Activated T-cell treated with anti-CD3 and anti-CD28 coated beads, Interleukin-2, amount 50 U/mL, for 72 hours (primary cell): ENCODE results near the gene SLC9B1. TPM values are rescaled to one million over a fixed set of nuclear protein-coding genes. Genes with fewer than 3 reads are reported as not detected.

Source experiments
- ATAC-seq, 2 donors: fragments of 150-1000 bp; cut with Tn5 transposase; replicated peaks in 1 of 2; 2 replicates each; pipeline ENCODE4 v1.10.0; 2021; ENCODE audit warnings: moderate library complexity in 2 of 2, mild to moderate bottlenecking in 1 of 2
- DNase-seq, 2 donors: peaks; one replicate each; pipeline ENCODE4 v3.0.0; 2021 to 2022; ENCODE audit warnings: mixed read lengths in 1 of 2
- H3K27ac Mint-ChIP-seq: one replicate; pipeline ENCODE4 v1.8.0; 2022; ENCODE audit warnings: mild to moderate bottlenecking, moderate library complexity, mixed read lengths
- H3K27me3 Mint-ChIP-seq: one replicate; pipeline ENCODE4 v1.8.0; 2022; ENCODE audit warnings: low read depth, mixed read lengths
- H3K36me3 Mint-ChIP-seq, 2 donors: one replicate each; pipeline ENCODE4 v1.8.0; 2022; ENCODE audit warnings: mixed read lengths in 2 of 2, mild to moderate bottlenecking in 1 of 2; ENCODE audit not compliant: insufficient read depth in 2 of 2
- H3K4me1 Mint-ChIP-seq: one replicate; pipeline ENCODE4 v1.8.0; 2022; ENCODE audit warnings: low read depth, mixed read lengths
- H3K4me3 Mint-ChIP-seq, 2 donors: one replicate each; pipeline ENCODE4 v1.8.0; 2022; ENCODE audit warnings: mild to moderate bottlenecking in 2 of 2, mixed read lengths in 2 of 2, moderate library complexity in 2 of 2
- H3K9me3 Mint-ChIP-seq, 2 donors: one replicate each; pipeline ENCODE4 v1.8.0; 2022; ENCODE audit warnings: mixed read lengths in 2 of 2
- total RNA-seq, 2 donors: library from RNA; stranded (reverse); gene quantifications; one replicate each; pipeline ENCODE4 v1.2.3, GENCODE V29; 2022

SLC9B1 gene
- 1 to 10 TPM; 2.5 to 3.4 TPM for total RNA-seq

- Mint-ChIP-seq H3K4me3 (peak within 1 kb of the TSS; percentile 92 to 94), H3K27ac (peak within 1 kb of the TSS; percentile 99), H3K9me3 (no peaks in the 10 kb centered on the region), H3K4me1 (peaks cover 20% of the 10 kb centered on the region), H3K27me3 (no peaks in the 10 kb centered on the region), H3K36me3 (peaks cover 0 to 1% of the 10 kb centered on the region in 2 donors)
- DNase-seq, result peak; percentile 95 to 97
- ATAC-seq, result peak; percentile 99
Observed at GRCh38 chr4:103019308-103020124, at the start of gene SLC9B1. SLC9B1 (minus strand) TSS chr4:103019705; CDS start chr4:102991711, 27,994 bp downstream.

- ATAC-seq, result peak; percentile 67 to 87
- Mint-ChIP-seq H3K9me3 (no peaks in the 10 kb centered on the region), H3K27ac (peak overlapping the region; percentile 3), H3K36me3 (peaks cover 5 to 31% of the 10 kb centered on the region in 2 donors), H3K4me1 (peaks cover 35% of the 10 kb centered on the region), H3K27me3 (no peaks in the 10 kb centered on the region), H3K4me3 (no peak overlapping the region)
- no peak for DNase-seq
Observed at GRCh38 chr4:103067841-103068547, 48.5 kb upstream of the SLC9B1 start.

- ATAC-seq (no peak), DNase-seq (no peak)
- Mint-ChIP-seq H3K27me3 (no peaks in the 10 kb centered on the region), H3K27ac (no peak overlapping the region), H3K9me3 (no peaks in the 10 kb centered on the region), H3K4me3 (no peak overlapping the region), H3K4me1 (no peaks in the 10 kb centered on the region), H3K36me3 (peaks cover 5 to 18% of the 10 kb centered on the region in 2 donors)
Observed at GRCh38 chr4:103060453-103061148, 41.1 kb upstream of the SLC9B1 start.

GRCh38 chr4:103054030-103054429 is 34.5 kb upstream of the SLC9B1 start:
- Mint-ChIP-seq H3K27ac (no peak overlapping the region), H3K36me3 (peaks cover 1 to 5% of the 10 kb centered on the region in 2 donors)

GRCh38 chr4:103052779-103053178 is 33.3 kb upstream of the SLC9B1 start:
- Mint-ChIP-seq H3K27me3 (no peaks in the 10 kb centered on the region), H3K4me1 (peaks cover 12% of the 10 kb centered on the region), H3K36me3 (peaks cover 1 to 5% of the 10 kb centered on the region in 2 donors), H3K27ac (no peak overlapping the region), H3K9me3 (no peaks in the 10 kb centered on the region), H3K4me3 (no peak overlapping the region)
- DNase-seq (no peak), ATAC-seq (no peak)

More at GRCh38 chr4:103054030-103054429, 34.5 kb upstream of the SLC9B1 start:
- H3K4me1 Mint-ChIP-seq, result peaks cover 12% of the 10 kb centered on the region
- DNase-seq, result no peak
- no peak for ATAC-seq
- no peak overlapping the region for H3K4me3 Mint-ChIP-seq
- no peaks in the 10 kb centered on the region for H3K9me3 Mint-ChIP-seq
- no peaks in the 10 kb centered on the region for H3K27me3 Mint-ChIP-seq

GRCh38 chr4:103052145-103052544 is 32.6 kb upstream of the SLC9B1 start:
- Mint-ChIP-seq H3K27ac (peak overlapping the region; percentile 60), H3K36me3 (peaks cover 1 to 7% of the 10 kb centered on the region in 2 donors), H3K4me3 (no peak overlapping the region), H3K4me1 (peaks cover 12% of the 10 kb centered on the region), H3K9me3 (no peaks in the 10 kb centered on the region), H3K27me3 (no peaks in the 10 kb centered on the region)
- ATAC-seq (no peak), DNase-seq (no peak)

- H3K4me1 Mint-ChIP-seq, result peaks cover 19% of the 10 kb centered on the region
- DNase-seq (no peak), ATAC-seq (peak; percentile 40 to 64)
- peaks cover 4 to 14% of the 10 kb centered on the region in 2 donors for H3K36me3 Mint-ChIP-seq
- H3K4me3 Mint-ChIP-seq, result peak overlapping the region in 1 of 2 donors; percentile 43
- H3K27me3 Mint-ChIP-seq, result no peaks in the 10 kb centered on the region
- no peaks in the 10 kb centered on the region for H3K9me3 Mint-ChIP-seq
- H3K27ac Mint-ChIP-seq, result peak overlapping the region; percentile 48
Observed at GRCh38 chr4:103050736-103051436, 31.4 kb upstream of the SLC9B1 start.

GRCh38 chr4:103046416-103047290 is 27.1 kb upstream of the SLC9B1 start:
- Mint-ChIP-seq H3K27ac (peak overlapping the region; percentile 60), H3K9me3 (no peaks in the 10 kb centered on the region), H3K4me3 (no peak overlapping the region), H3K36me3 (peaks cover 5 to 20% of the 10 kb centered on the region in 2 donors), H3K27me3 (no peaks in the 10 kb centered on the region), H3K4me1 (peaks cover 17% of the 10 kb centered on the region)
- ATAC-seq (peak; percentile 88 to 91), DNase-seq (peak; percentile 33 to 37)

GRCh38 chr4:103044183-103044582 is 24.7 kb upstream of the SLC9B1 start:
- Mint-ChIP-seq H3K27ac (no peak overlapping the region), H3K27me3 (no peaks in the 10 kb centered on the region), H3K4me3 (no peak overlapping the region), H3K4me1 (peaks cover 6% of the 10 kb centered on the region), H3K9me3 (no peaks in the 10 kb centered on the region), H3K36me3 (peaks cover 5 to 17% of the 10 kb centered on the region in 2 donors)
- no peak for ATAC-seq
- no peak for DNase-seq

- DNase-seq (no peak), ATAC-seq (no peak)
- Mint-ChIP-seq H3K4me3 (no peak overlapping the region), H3K27me3 (no peaks in the 10 kb centered on the region), H3K4me1 (no peaks in the 10 kb centered on the region), H3K36me3 (peaks cover 2% of the 10 kb centered on the region in 2 donors), H3K9me3 (no peaks in the 10 kb centered on the region), H3K27ac (no peak overlapping the region)
Observed at GRCh38 chr4:103036169-103036568, 16.7 kb upstream of the SLC9B1 start.

GRCh38 chr4:103032574-103032973 is 13.1 kb upstream of the SLC9B1 start:
- Mint-ChIP-seq H3K27ac (no peak overlapping the region), H3K4me1 (no peaks in the 10 kb centered on the region), H3K36me3 (peaks cover 4 to 5% of the 10 kb centered on the region in 2 donors), H3K4me3 (no peak overlapping the region), H3K27me3 (no peaks in the 10 kb centered on the region), H3K9me3 (no peaks in the 10 kb centered on the region)
- peak; percentile 29 to 42 for ATAC-seq
- DNase-seq, result no peak

GRCh38 chr4:103030791-103031190 is 11.3 kb upstream of the SLC9B1 start:
- Mint-ChIP-seq H3K9me3 (no peaks in the 10 kb centered on the region), H3K27me3 (no peaks in the 10 kb centered on the region), H3K4me1 (peaks cover 5% of the 10 kb centered on the region), H3K36me3 (peaks cover 2 to 5% of the 10 kb centered on the region in 2 donors), H3K4me3 (no peak overlapping the region), H3K27ac (no peak overlapping the region)
- ATAC-seq, result no peak
- no peak for DNase-seq
